Measurements from ENCODE around the gene IQGAP1. TPM values are rescaled to one million over a fixed set of nuclear protein-coding genes. Genes with fewer than 3 reads are reported as not detected.

Gene IQGAP1
- total RNA-seq, 1 experiment from 2014 or later = 264 TPM

- Mint-ChIP-seq H3K4me1 (ENCODE audit: insufficient read depth, unreplicated experiment) (peaks cover 30% of the 10 kb centered on the region), H3K27me3 (ENCODE audit: insufficient read depth, unreplicated experiment) (no peaks in the 10 kb centered on the region), H3K9me3 (ENCODE audit: unreplicated experiment) (no peaks in the 10 kb centered on the region), H3K36me3 (ENCODE audit: insufficient read depth, unreplicated experiment) (peaks cover 38% of the 10 kb centered on the region), H3K4me3 (ENCODE audit: unreplicated experiment) (peak overlapping the region; percentile 52), H3K27ac (ENCODE audit: low read depth, unreplicated experiment) (peak overlapping the region; percentile 87)
- BruUV-seq (replicated peaks) = no TSS peak
- DNase-seq (ENCODE audit: unreplicated experiment) = peak; percentile 93
- intact Hi-C loops (cut with micrococcal nuclease) = loop anchor here (1.0 to 2.0 kb wide), 2 partner anchors 13 to 20 kb away; partner anchors contain the start of gene IQGAP1
- ChIA-PET CTCF (interaction anchor here (0.7 to 1.7 kb wide), 4 partner anchors 13 to 252 kb away, joined by 3 to 10 read pairs (median 4); no protein-coding TSS in a partner anchor), POLR2A (interaction anchor here (0.7 to 9.0 kb wide), 15 partner anchors 9 to 135 kb away, joined by 3 to 159 read pairs (median 11); partner anchors contain the start of genes IQGAP1, NGRN and ZNF774)
- TF ChIP-seq CTCF (IDR thresholded peaks at IDR 0.05; ENCODE audit: unreplicated experiment) = no peak
Measured at GRCh38 chr15:90400759-90401314, 12.8 kb downstream of the IQGAP1 start.

DNA sequence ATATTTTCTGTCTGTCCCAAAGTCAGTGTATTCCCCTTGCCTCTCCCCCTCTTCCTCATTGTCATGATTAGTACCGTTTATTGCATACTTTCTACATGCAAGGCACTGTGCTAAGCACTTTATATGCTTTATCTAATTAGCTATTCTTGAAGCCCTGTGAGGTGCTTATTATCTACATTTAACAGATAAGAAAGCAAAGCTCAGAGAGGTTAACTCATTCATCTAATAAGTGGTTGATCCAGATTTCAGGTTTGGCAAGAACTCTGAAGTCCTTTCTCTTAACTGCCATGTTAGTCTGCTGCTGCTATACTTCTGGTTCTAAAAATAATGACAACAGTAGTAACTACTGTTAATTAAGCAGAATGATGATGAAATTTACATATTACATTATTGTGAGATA is 13.5 kb downstream of the IQGAP1 start:
- CTCF ChIA-PET = interaction anchor here (1.5 to 2.0 kb wide), 4 partner anchors 19 to 81 kb away, joined by 4 to 10 read pairs (median 8); no protein-coding TSS in a partner anchor
- peak overlapping the region; percentile 52 for H3K4me3 Mint-ChIP-seq (ENCODE audit: unreplicated experiment)
- H3K27ac Mint-ChIP-seq (ENCODE audit: low read depth, unreplicated experiment) = peak overlapping the region; percentile 87
- H3K4me1 Mint-ChIP-seq (ENCODE audit: insufficient read depth, unreplicated experiment) = peaks cover 31% of the 10 kb centered on the region
- no peaks in the 10 kb centered on the region for H3K27me3 Mint-ChIP-seq (ENCODE audit: insufficient read depth, unreplicated experiment)
- intact Hi-C loops (cut with micrococcal nuclease) = loop anchor here (1.0 to 2.0 kb wide), 2 partner anchors 13 to 19 kb away; partner anchors contain the start of gene IQGAP1
- no peak for DNase-seq (ENCODE audit: unreplicated experiment)
- POLR2A ChIA-PET = interaction anchor here (0.5 to 9.0 kb wide), 20 partner anchors 10 to 590 kb away, joined by 3 to 159 read pairs (median 7); partner anchors contain the start of genes IQGAP1, NGRN and ZNF774
- H3K36me3 Mint-ChIP-seq (ENCODE audit: insufficient read depth, unreplicated experiment) = peaks cover 36% of the 10 kb centered on the region
- H3K9me3 Mint-ChIP-seq (ENCODE audit: unreplicated experiment) = no peaks in the 10 kb centered on the region
- no TSS peak for BruUV-seq (replicated peaks)
- TF ChIP-seq CTCF (IDR thresholded peaks at IDR 0.05; ENCODE audit: unreplicated experiment) = no peak

DNA sequence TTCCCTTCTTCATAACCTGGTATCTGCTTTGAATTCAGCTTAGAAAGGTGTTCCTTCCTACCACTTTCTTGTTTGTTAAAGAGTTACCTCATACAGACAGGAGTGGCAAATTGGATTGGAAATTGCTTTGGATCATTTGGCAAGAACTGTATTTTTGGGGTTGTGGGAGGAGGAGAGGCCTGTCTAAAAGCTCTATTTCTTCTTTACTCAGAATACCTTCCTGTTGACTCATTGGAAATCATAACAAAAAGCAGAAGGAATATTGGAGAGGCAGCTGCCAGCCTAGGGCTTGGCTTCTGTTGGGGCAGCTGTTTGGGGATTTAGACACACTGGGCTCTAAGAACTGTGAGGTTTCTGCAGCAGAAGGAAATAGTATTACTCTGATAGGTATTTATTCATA is 14.2 kb downstream of the IQGAP1 start:
- BruUV-seq (replicated peaks) = no TSS peak
- Mint-ChIP-seq H3K4me3 (ENCODE audit: unreplicated experiment) (peak overlapping the region; percentile 52), H3K4me1 (ENCODE audit: insufficient read depth, unreplicated experiment) (peaks cover 38% of the 10 kb centered on the region), H3K36me3 (ENCODE audit: insufficient read depth, unreplicated experiment) (peaks cover 33% of the 10 kb centered on the region), H3K27me3 (ENCODE audit: insufficient read depth, unreplicated experiment) (no peaks in the 10 kb centered on the region), H3K27ac (ENCODE audit: low read depth, unreplicated experiment) (peak overlapping the region; percentile 87), H3K9me3 (ENCODE audit: unreplicated experiment) (no peaks in the 10 kb centered on the region)
- DNase-seq (ENCODE audit: unreplicated experiment) = peak; percentile 93
- ChIA-PET CTCF (interaction anchor here (1.5 to 2.0 kb wide), 4 partner anchors 18 to 82 kb away, joined by 4 to 10 read pairs (median 8); no protein-coding TSS in a partner anchor), POLR2A (interaction anchor here (0.6 to 9.0 kb wide), 21 partner anchors 8 to 591 kb away, joined by 3 to 159 read pairs (median 5); partner anchors contain the start of genes IQGAP1, UNC45A and ZNF774)
- TF ChIP-seq CTCF (IDR thresholded peaks at IDR 0.05; ENCODE audit: unreplicated experiment) = no peak
- intact Hi-C loops (cut with micrococcal nuclease) = loop anchor here (1.0 kb wide), 1 partner anchor 40 kb away; no protein-coding TSS in a partner anchor

DNA sequence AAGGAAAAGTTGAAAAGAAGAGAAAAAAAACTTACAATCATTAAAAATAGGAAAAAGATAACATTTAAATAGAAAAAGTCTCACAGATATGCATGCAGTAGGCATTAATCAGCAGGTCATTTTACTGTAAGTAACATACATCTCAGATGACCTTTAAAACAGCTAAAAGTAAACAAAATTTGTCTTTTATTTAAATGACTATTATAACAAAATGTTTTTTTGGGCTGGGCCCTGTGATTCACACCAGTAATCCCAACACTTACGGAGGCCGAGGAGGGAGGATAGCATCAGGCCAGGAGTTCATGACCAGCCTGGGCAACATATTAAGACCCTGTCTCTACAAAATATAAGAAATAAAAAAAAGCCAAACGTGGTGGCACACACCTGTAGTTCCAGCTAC is 14.7 kb downstream of the IQGAP1 start:
- Mint-ChIP-seq H3K4me3 (ENCODE audit: unreplicated experiment) (peak overlapping the region; percentile 52), H3K36me3 (ENCODE audit: insufficient read depth, unreplicated experiment) (peaks cover 27% of the 10 kb centered on the region), H3K9me3 (ENCODE audit: unreplicated experiment) (no peaks in the 10 kb centered on the region), H3K4me1 (ENCODE audit: insufficient read depth, unreplicated experiment) (peaks cover 44% of the 10 kb centered on the region), H3K27me3 (ENCODE audit: insufficient read depth, unreplicated experiment) (no peaks in the 10 kb centered on the region), H3K27ac (ENCODE audit: low read depth, unreplicated experiment) (peak overlapping the region; percentile 87)
- ChIA-PET CTCF (interaction anchor here (0.6 to 2.0 kb wide), 4 partner anchors 40 to 83 kb away, joined by 4 to 10 read pairs (median 8); no protein-coding TSS in a partner anchor), POLR2A (interaction anchor here (0.6 to 9.0 kb wide), 20 partner anchors 8 to 585 kb away, joined by 3 to 159 read pairs (median 6); partner anchors contain the start of genes IQGAP1, UNC45A and ZNF774)
- no peak for TF ChIP-seq CTCF (IDR thresholded peaks at IDR 0.05; ENCODE audit: unreplicated experiment)
- intact Hi-C loops (cut with micrococcal nuclease) = loop anchor here (1.0 kb wide), 1 partner anchor 40 kb away; no protein-coding TSS in a partner anchor
- no TSS peak for BruUV-seq (replicated peaks)
- DNase-seq (ENCODE audit: unreplicated experiment) = peak; percentile 7

Measured in MCF 10A (cell line).